GM18907 (cell line): ENCODE data around the gene TMPRSS9.

Experiments
- ATAC-seq: cut with Tn5 transposase; IDR thresholded peaks from one replicate; pipeline ENCODE4 v1.9.1; 2021; ENCODE audit warnings: mild to moderate bottlenecking, moderate library complexity; ENCODE audit not compliant: unreplicated experiment

TMPRSS9 gene

DNA sequence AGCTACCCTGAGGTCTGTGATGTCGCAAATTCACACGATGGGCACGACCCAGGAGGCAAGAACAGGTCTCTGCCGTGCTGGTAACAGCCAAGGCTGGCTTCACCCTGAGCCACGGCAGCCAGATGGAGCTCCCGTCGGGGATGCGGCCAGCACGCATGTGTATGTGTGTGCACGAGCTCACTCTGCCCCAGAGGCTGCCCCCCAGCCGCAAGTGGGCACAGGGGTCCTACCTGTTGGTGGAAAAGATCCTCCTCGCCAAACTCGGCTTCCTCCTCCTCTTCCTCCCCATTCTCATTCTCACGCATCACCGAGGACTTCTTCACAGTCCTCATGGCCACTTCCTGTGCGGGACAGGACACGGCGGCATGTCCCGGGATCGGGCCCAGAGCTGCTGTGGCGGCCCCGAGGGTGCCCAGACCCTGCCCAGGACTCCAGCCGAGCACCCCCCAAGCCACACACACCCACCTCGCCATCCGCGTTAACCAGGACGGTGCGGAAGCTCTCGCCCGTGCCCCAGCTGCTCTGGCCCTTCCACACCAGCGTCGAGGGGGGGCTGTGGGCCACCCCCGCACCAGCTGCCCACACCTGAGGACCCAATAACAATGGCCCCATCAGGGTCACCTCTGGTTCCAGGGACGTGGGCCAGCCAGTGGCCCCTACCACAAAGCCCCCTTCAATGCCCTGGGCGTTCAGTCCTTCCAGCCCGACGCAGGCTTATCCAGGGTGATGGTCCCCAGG lies 71.4 kb downstream of the TMPRSS9 start:
- no peak for ATAC-seq

DNA sequence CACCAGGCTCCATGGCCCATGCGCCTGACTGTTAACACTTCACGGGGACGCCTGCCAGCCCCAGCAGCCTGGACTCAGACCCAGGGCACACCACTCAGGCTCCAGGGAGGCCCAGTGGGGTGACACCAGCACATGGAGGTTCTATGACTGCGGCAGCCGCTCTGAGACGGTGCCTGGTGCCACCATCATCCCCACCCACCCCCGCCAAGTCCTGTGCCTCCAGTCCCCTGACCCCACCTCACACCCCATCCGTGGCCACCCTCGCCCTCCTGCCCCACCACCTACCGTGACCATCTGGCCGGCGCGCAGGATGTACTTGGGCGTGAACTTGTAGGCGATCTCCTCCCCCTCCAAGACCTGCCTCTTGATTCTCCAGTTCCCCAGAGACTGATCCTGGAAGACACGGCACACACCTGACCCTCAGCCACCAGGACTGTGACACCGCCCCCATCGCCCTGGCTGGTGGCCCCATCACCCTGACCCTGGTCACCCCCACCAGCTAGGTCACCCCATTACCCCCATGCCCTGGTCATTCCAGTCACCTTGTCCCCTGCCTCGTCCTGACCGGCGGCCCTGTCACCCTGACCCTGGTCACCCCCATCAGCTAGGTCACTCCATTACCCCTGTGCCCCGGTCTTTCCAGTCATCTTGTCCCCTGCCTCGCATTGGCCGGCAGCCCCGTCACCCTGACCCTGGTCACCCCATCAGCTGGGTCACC lies 72.2 kb downstream of the TMPRSS9 start:
- no peak for ATAC-seq

- no peak for ATAC-seq
Observed at GRCh38 chr19:2433854-2434253, 73.8 kb downstream of the TMPRSS9 start.

- no peak for ATAC-seq
Observed at GRCh38 chr19:2434267-2434666, 74.2 kb downstream of the TMPRSS9 start.

- no peak for ATAC-seq
Observed at GRCh38 chr19:2434721-2435265, 74.7 kb downstream of the TMPRSS9 start.

- no peak for ATAC-seq
Observed at GRCh38 chr19:2436384-2436783, 76.3 kb downstream of the TMPRSS9 start.

GRCh38 chr19:2436926-2437325 lies 76.9 kb downstream of the TMPRSS9 start:
- no peak for ATAC-seq

GRCh38 chr19:2438178-2438577 lies 78.1 kb downstream of the TMPRSS9 start:
- no peak for ATAC-seq

DNA sequence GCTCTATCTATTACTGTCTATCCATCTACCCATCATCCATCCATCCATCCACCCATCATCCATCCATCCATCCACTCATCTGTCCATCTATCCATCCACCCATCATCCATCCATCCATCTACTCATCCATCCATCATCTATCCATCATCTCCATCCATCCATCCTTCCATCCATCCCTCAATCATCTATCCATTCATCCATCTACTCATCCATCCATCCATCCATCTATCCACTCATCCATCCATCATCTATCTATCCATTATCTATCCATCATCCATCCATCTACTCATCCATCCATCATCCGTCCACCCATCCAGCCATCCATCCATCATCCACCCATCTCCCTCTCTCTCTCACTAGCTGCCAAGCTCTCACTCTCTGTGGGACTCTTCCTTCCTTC lies 80.5 kb downstream of the TMPRSS9 start:
- no peak for ATAC-seq

DNA sequence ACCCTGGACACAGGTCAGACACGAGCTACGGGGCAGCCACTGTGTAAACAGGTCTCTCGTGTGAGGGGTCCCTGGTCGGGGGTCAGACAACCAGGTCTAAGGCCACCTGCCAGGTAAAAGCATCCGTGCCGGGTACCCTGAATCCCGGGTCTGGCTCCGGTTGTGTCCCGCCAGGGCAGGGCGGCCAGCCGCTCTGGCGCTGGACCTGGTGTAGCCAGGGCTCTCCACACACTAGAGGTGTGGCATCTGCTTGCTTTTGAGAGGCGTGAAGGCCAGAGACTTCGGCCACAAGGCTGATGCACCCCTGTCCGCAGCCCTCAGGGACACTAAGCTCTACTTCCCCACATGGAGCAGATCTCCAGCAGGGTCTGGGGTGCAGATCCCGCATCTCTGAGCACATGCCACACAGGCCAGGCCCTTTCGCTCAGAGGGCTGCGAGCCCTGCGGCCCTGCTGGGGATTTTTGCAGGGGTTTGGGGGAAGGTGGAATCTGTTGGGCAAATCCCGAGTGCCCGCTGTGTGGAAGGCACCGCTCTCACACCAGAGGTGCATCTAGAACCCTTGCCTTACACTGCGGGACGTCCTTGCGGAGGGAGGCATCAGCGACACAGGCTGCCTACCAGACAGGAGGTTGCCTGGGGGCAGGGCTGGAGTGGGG lies 81.2 kb downstream of the TMPRSS9 start:
- ATAC-seq = no peak

DNA sequence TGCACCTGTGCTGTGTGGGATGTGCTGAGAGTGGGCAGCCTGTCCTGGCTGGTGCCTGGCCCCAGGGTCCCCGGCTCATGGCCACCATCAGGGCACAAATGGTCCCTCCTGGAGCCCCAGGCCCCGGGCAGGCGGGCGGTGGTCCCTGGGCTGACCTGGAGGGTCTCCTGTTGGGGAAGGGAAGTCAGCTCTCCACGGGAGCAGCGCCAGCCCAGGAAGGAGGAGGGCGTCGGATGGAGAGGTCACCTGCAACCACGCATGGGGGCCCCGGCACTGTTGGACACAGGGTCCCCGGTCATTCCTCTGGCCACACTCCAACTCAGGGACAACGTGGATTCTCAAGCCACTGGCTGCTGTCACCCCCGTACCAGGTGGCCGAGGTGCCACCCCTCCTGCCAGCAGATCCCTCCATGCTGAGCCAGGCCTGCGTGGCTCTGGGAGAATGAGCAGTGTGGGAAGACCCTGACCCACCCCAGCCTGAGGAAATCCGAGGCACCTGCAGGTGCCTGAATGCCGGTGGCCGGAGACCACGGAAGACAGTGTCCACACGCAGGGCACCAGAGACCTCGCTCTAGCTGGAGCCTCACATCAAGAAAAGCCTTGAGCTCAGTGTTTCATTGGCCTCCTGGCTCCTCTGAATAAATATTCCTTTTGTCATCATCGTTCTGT lies 83.2 kb downstream of the TMPRSS9 start:
- ATAC-seq = no peak

GRCh38 chr19:2443785-2444182 lies 83.7 kb downstream of the TMPRSS9 start:
- no peak for ATAC-seq

DNA sequence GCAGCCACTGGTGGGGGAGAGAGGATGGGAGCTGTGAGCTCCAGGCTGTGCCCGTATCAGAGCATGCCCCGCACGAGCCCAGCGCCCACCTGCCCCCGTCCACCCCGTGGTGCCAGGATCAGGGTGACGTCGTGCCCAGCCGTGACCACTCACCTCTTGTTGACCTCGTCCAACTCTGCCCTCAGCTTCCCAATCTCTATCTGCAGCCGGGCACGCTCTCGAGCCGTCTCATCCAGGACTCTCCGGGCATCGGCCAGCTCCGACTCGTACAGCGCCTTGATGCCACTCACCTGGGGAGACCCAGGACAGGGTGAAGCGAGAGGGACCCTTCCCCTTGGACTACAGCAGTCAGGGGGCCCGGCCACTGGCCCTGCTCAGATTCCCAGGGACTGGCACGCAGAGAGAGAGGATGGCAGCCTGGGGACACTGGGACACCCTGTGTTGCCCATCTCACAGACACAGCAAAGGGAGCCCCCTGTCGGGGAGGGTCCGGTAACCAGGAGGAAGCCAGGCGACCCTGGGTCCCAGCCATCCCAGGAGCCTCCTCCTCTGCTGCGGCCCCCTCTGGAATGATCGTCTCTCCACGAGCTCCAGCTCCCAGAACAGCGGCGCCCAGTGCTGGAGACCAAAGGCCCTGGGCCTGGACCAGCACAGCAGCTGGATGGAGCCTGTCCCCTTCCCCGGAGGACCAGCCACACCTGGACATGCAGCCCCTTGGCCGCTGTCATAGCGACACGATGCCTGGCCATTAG lies 84.4 kb downstream of the TMPRSS9 start:
- ATAC-seq = no peak

DNA sequence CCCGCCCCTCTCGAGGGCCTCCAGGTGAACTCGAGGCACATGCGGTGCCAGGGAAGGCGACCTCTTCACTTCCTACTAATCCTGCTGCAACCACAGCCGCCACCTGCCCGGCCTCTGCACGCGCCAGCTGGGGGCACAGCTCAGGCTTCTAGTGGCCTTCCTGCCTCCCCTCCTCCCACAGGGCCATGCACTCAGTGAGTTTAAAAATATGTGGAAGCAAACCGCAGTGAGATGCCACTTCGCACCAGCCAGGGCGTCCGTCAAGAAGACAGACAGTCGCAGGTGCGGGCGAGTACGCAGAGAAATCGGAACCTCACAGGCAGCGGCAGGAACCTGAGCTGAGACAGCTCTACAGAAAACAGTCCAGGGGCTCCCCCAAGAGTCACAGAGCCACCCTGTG lies 86.3 kb downstream of the TMPRSS9 start:
- no peak for ATAC-seq

DNA sequence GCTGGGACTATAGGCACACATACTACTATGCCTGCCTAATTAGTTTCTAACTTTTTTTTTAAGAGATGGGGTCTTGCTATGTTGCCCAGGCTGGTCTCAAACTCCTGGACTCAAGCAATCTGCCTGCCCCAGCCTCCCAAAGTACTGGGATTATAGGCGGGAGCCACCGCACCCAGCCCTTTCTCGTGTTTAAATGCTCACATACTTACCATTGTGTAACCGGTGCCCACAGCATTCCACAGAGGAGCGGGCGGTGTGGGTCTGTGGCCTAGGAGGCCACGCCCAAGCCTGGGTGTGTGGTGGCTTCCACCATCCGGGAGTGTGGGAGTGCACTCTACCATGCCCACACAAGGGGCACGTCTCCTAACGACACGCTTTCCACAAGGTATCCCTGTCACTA lies 89.0 kb downstream of the TMPRSS9 start:
- ATAC-seq = no peak

DNA sequence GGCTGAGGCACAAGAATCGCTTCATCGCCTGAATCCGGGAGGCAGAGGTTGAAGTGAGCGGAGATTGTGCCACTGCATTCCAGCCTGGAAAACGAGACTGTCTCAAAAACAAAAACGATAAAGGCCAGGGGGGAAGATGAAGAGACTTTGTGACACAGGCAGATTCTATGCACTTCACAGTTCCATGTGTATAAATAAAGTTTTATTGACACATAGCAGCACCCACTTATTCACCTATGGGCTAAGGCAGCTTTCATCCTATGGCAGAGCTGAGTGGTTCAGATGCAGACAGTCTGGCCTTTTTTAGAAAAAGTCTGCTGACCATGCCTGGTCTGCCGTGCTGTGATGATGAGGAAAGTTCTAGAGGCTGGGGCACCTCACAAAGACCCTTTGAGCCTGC lies 91.1 kb downstream of the TMPRSS9 start:
- no peak for ATAC-seq

DNA sequence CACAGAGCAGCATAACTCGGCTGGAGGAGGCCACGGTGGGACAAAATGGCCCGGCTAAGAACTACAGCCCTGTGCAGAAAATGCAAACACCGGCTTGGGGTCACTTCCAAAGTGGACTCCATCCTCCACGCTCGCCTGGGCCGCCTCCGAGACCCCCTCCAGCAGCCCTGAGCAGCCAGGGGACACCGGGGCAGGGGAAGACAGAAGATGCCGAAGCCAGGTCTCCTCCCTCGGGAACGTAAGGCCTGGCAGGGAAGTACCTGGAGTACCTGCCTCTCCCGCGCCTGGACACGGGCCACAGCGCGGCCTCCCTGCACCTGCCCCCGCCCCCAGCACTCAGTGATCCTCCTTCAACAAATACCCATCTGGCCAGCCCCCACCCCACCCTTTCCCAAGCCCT lies 91.7 kb downstream of the TMPRSS9 start:
- ATAC-seq = no peak

GRCh38 chr19:2453431-2454025 lies 93.5 kb downstream of the TMPRSS9 start:
- no peak for ATAC-seq

- ATAC-seq = no peak
Observed at GRCh38 chr19:2454199-2454961, 94.3 kb downstream of the TMPRSS9 start.
